ENCODE measurements around the gene PNPLA3.

DNA sequence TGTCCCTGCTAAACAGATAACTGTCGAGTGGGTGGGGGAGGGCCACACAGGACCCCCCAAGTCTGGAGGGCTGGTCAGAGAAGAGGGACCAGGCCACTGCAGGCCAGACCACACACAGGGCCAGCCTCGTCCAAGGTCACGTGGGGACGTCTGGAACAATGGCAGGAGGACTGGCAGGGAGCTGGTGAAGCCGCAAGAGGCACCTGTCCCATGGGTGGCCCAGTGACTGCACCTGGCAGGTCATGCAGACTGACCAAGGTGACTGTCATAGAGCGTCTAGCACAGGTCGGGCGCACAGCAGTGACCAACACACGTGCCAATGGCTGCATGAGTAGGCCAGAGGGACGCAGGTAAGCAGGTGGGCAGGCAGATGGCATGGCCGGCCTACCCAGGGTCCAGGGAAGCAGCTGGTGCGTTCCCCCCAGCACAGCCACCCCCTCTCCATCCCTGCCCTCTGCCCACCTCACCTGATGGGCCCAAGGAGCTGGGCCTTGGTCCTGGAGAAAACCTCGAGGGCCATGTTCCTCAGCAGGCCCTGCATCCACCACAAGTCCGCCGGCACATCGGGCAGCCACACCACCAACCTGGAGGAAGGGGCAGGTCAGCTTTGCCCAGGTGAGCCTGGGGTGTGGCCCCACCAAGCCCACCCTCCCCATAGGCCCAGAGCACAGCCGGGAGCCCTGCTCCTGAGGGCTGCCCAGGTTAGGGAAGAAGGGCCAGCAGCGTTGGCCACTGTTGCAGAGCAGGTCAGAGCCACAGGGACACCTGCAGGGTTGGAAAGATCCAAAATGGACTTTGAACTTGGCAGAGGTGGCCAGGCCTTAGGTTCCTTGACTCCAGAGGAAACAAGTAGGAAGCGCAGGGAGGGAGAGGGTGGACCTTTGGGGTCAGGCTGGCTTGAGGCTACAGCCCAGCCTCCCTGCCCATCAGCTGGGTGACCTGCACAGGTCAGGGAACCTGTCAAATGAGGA is 42.2 kb upstream of the PNPLA3 start:
- TF ChIP-seq, protein P1, sequence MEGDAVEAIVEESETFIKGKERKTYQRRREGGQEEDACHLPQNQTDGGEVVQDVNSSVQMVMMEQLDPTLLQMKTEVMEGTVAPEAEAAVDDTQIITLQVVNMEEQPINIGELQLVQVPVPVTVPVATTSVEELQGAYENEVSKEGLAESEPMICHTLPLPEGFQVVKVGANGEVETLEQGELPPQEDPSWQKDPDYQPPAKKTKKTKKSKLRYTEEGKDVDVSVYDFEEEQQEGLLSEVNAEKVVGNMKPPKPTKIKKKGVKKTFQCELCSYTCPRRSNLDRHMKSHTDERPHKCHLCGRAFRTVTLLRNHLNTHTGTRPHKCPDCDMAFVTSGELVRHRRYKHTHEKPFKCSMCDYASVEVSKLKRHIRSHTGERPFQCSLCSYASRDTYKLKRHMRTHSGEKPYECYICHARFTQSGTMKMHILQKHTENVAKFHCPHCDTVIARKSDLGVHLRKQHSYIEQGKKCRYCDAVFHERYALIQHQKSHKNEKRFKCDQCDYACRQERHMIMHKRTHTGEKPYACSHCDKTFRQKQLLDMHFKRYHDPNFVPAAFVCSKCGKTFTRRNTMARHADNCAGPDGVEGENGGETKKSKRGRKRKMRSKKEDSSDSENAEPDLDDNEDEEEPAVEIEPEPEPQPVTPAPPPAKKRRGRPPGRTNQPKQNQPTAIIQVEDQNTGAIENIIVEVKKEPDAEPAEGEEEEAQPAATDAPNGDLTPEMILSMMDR (IDR thresholded peaks at IDR 0.05; ENCODE audit: low read depth, low read length), result no peak
- TF ChIP-seq POLR2A (IDR thresholded peaks at IDR 0.05; ENCODE audit: extremely low read depth, insufficient read length) (no peak), MYC (IDR thresholded peaks at IDR 0.05; ENCODE audit: low read depth, low read length) (no peak)
- TF ChIP-seq, protein P2, sequence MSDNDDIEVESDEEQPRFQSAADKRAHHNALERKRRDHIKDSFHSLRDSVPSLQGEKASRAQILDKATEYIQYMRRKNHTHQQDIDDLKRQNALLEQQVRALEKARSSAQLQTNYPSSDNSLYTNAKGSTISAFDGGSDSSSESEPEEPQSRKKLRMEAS (IDR thresholded peaks at IDR 0.05; ENCODE audit: low read depth, low read length), result no peak
